HepG2 (cell line): Measurements from ENCODE around the gene NUDT2. TPM values are rescaled to one million over a fixed set of nuclear protein-coding genes. Genes with fewer than 3 reads are reported as not detected.
"Not testable (repeated sequence)": the region's sequence is repeated elsewhere in the genome, so short reads cannot be mapped to it uniquely, and the experiment has no call there.

ENCODE experiments used
- ATAC-seq: fragments of 200-7000 bp; cut with Tn5 transposase; 3 replicates; pipeline ENCODE4 v1.9.1; 2020; ENCODE audit warnings: mild to moderate bottlenecking, moderate library complexity
- BruUV-seq: library from RNA; stranded (reverse); fragments of 400-500 nt; replicated peaks from 2 replicates; lab custom pipeline; 2021; lab: Mats Ljungman, UMichigan
- CTCF ChIA-PET: fragments of 300-600 bp; formaldehyde crosslinking; extraction: SDS; loops from one replicate; lab custom pipeline; 2021; ENCODE audit warnings: low total read pairs, inconsistent platforms, low intra/inter-chr PET ratio; lab: Yijun Ruan, JAX
- POLR2A ChIA-PET: fragments of 350-600 bp; sonication (Branson Sonifier 250); formaldehyde crosslinking; loops from one replicate; lab custom pipeline; 2020; ENCODE audit warnings: antibody characterized with exemption, inconsistent platforms; lab: Yijun Ruan, JAX
- DNase-seq: peaks from one replicate; pipeline ENCODE4 v3.0.0-alpha.2; 2015; ENCODE audit warnings: low spot score
- FAIRE-seq: peaks from 3 replicates; lab custom pipeline; 2011; peaks lifted over from hg19 to GRCh38; lab: Jason Lieb, UNC
- H2AFZ ChIP-seq: one replicate; pipeline ENCODE4 v1.6.1; 2011; ENCODE audit warnings: low read length, inconsistent platforms
- H3K27ac ChIP-seq: fragments of 300-600 bp; 3 replicates; pipeline ENCODE4 v1.8.0; 2011; ENCODE audit warnings: mixed run types, mild to moderate bottlenecking, mixed read lengths, low read length, inconsistent platforms; ENCODE audit not compliant: insufficient read depth; ENCODE audit errors: extremely low read length
- H3K27me3 ChIP-seq, 2 experiments: fragments of 200-600 bp in 1 of 2; 2 replicates in 1 of 2; 3 replicates in 1 of 2; pipeline versions ENCODE4 v1.6.0 to v1.8.0; 2011; ENCODE audit warnings: low read length in 2 of 2, mild to moderate bottlenecking in 2 of 2, moderate library complexity in 2 of 2, inconsistent platforms in 1 of 2; ENCODE audit not compliant: insufficient read depth in 2 of 2, control insufficient read depth in 1 of 2
- H3K36me3 ChIP-seq, 2 experiments: fragments of 200-600 bp in 1 of 2; replicated peaks in 1 of 2; 2 replicates in 1 of 2; 3 replicates in 1 of 2; pipeline versions ENCODE4 v1.5.1 to v1.8.0; 2011; ENCODE audit warnings: low read length in 2 of 2, inconsistent platforms in 1 of 2; ENCODE audit not compliant: insufficient read depth in 2 of 2, control insufficient read depth in 1 of 2
- H3K4me1 ChIP-seq: 2 replicates; pipeline ENCODE4 v1.5.1; 2012; ENCODE audit warnings: low read length, inconsistent platforms; ENCODE audit not compliant: insufficient read depth
- H3K4me2 ChIP-seq: 2 replicates; pipeline ENCODE4 v1.6.0; 2011; ENCODE audit warnings: low read depth, low read length, inconsistent platforms
- H3K4me3 ChIP-seq, 3 experiments: fragments of 200-600 bp in 1 of 3; sonication (generic), shearing (Covaris generic) in 1 of 3; replicated peaks in 1 of 3; 2 replicates each; pipeline ENCODE4 v1.5.1; 2011 to 2016; ENCODE audit warnings: low read length in 3 of 3, inconsistent platforms in 2 of 3, low read depth in 2 of 3, mild to moderate bottlenecking in 2 of 3, control low read depth in 1 of 3, mixed read lengths in 1 of 3; ENCODE audit not compliant: insufficient read depth in 1 of 3
- H3K79me2 ChIP-seq: one replicate; pipeline ENCODE4 v1.6.1; 2011; ENCODE audit warnings: low read length, inconsistent platforms; ENCODE audit not compliant: insufficient read depth
- H3K9ac ChIP-seq: 2 replicates; pipeline ENCODE4 v1.6.0; 2011; ENCODE audit warnings: mild to moderate bottlenecking, low read depth, low read length, inconsistent platforms; ENCODE audit not compliant: insufficient read depth
- H3K9me3 ChIP-seq: 2 replicates; pipeline ENCODE4 v1.5.1; 2012; ENCODE audit warnings: mild to moderate bottlenecking, low read length
- H4K20me1 ChIP-seq: 2 replicates; pipeline ENCODE4 v1.6.0; 2011; ENCODE audit warnings: inconsistent platforms, mild to moderate bottlenecking, low read length, moderate library complexity; ENCODE audit not compliant: insufficient read depth
- ZFP91 ChIP-seq: sonication (generic); formaldehyde crosslinking; IDR thresholded peaks from 2 replicates; pipeline ENCODE4 v1.9.0; 2022; ENCODE audit warnings: missing genetic modification reagents, mild to moderate bottlenecking, borderline replicate concordance
- ZNF746 ChIP-seq: sonication (generic); formaldehyde crosslinking; IDR thresholded peaks from 2 replicates; pipeline ENCODE4 v1.8.0; 2022; ENCODE audit warnings: mild to moderate bottlenecking, missing genetic modification reagents
- ZNF770 ChIP-seq: sonication (generic); formaldehyde crosslinking; IDR thresholded peaks from 2 replicates; pipeline ENCODE4 v1.5.0; 2020; ENCODE audit warnings: mild to moderate bottlenecking, missing genetic modification reagents
- WGBS: methylation state at CpG from one replicate; pipeline ENCODE4 v1.1.6; 2017; ENCODE audit warnings: low lambda C conversion rate; 5-methylcytosine and 5-hydroxymethylcytosine counted together
- in situ Hi-C: cut with HindIII; loops from 2 replicates; pipeline ENCODE4 v1.10.0; 2017; ENCODE audit warnings: low pct_unique_long_range_greater_than_20kb; ENCODE audit not compliant: extremely low pct_ligation_motif_present
- intact Hi-C: fragments of 100-400 bp; cut with micrococcal nuclease; formaldehyde crosslinking; loops from one replicate; pipeline ENCODE4 v1.10.0; 2022; ENCODE audit not compliant: unreplicated experiment
- polyA plus RNA-seq, 8 experiments: library from polyadenylated mRNA; depleted of rRNA in 3 of 8; stranded (reverse) in 7 of 8; unstranded in 1 of 8; fragments of >200 nt; fragmentation: Illumina TruSeq in 4 of 8; extraction: Trizol in 4 of 8; gene quantifications; 2 replicates each; pipeline versions ENCODE4 v1.2.1 to v1.2.3, GENCODE V29; 2011 to 2016; ENCODE audit warnings: low read depth in 4 of 8, missing spikeins in 1 of 8, mixed read lengths in 1 of 8; ENCODE audit not compliant: insufficient read depth in 1 of 8
- total RNA-seq, 5 experiments: library from RNA; depleted of rRNA; stranded (reverse); fragments of >200 nt; fragmentation: Illumina TruSeq; extraction: Trizol; gene quantifications; 2 replicates each; pipeline ENCODE4 v1.2.3, GENCODE V29; 2016; ENCODE audit warnings: low read depth in 1 of 5

Gene NUDT2
- total and polyA plus RNA-seq, 2 of the 13 experiments (the other 11 are each of a cell fraction or from before 2014, with no cell fraction given): 19.9 to 24.6 TPM

- WGBS: 75% methylated on average over 1 of the region's 1 CpG
- Histone ChIP-seq H3K4me2 (peak overlapping the region; percentile 78), H3K9ac (peak overlapping the region; percentile 76), H3K27ac (peak overlapping the region; percentile 95), H3K4me3 (peak overlapping the region in 1 of 3 experiments; percentile 64; a peak in 1 of 6 replicates), H3K9me3 (peaks cover 11% of the 10 kb centered on the region), H3K4me1 (peaks cover 54% of the 10 kb centered on the region)
- H3K36me3 ChIP-seq, H2AFZ ChIP-seq, CTCF ChIA-PET, in situ Hi-C loops, H4K20me1 ChIP-seq, FAIRE-seq, BruUV-seq, ATAC-seq, H3K79me2 ChIP-seq, DNase-seq, H3K27me3 ChIP-seq: not testable (repeated sequence)
- peak; percentile 93 for TF ChIP-seq ZNF770 (CRISPR knock-in tag)
- 0 out of 2 replicates have a peak, but pooled peaks have one; percentile 19 for TF ChIP-seq ZNF746
- 0 out of 2 replicates have a peak, but pooled peaks have one; percentile 21 for TF ChIP-seq ZFP91 (CRISPR knock-in tag)
- intact Hi-C loops: loop anchor here (1.0 kb wide), 2 partner anchors 19 to 24 kb away; no protein-coding TSS in a partner anchor
- POLR2A ChIA-PET: interaction anchor here (0.8 to 3.0 kb wide), 4 partner anchors 9 to 174 kb away, joined by 4 to 70 read pairs (median 11); partner anchors contain the start of genes MYORG and UBAP1
Measured at GRCh38 chr9:34352957-34353356, 23.6 kb downstream of the NUDT2 start.
